ENCODE results near the gene TSFM. TPM values are rescaled to one million over a fixed set of nuclear protein-coding genes. Genes with fewer than 3 reads are reported as not detected.

TSFM gene
- total and polyA plus RNA-seq, 4 donors, result 30.7 to 46.8 (median 36.5) TPM

DNA sequence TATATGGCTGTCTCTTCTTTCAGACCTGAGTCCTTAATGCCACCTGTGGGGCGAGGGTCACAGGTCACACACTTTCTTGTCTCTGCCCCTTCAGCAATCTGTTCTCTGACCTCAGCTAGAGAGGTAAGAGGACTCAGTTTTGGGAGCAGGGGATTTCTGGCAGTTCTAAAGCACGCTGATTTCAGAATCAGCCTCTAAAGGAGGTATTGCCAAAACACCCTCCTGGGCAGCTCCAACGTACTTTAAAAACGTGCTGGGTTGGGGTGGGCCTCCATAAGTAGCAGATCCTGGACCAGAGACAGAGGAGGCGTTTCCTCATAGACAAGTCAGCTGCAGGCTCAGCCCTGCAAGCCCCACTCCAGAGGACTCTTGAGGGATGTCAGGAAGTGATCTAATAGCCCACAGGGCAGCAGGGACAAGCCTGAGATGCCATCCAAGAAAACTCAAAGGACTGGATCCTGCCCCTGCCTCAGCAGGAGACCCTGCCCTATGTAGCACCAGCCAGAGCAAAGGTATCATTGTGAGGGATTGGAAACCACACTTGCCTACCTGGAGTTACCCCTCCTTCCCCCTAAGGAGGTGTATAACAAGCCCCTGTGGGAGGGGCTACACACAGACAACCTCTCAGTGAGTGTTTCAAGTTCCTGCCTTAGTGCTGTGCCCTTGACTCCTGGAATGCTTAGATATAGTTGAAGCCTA lies 55.4 kb downstream of the TSFM start:
- Histone ChIP-seq H3K4me3 (ENCODE audit: low read depth, low read length) (no peak overlapping the region), H3K27ac (ENCODE audit: low read depth, low read length) (peak overlapping the region; percentile 54), H3K9me3 (ENCODE audit: control insufficient read depth, insufficient read depth, low read length) (no peaks in the 10 kb centered on the region), H3K36me3 (ENCODE audit: control insufficient read depth, insufficient read depth, low read length) (peaks cover 2% of the 10 kb centered on the region), H3K27me3 (ENCODE audit: control insufficient read depth, insufficient read depth, low read length) (no peaks in the 10 kb centered on the region), H3K4me1 (ENCODE audit: control insufficient read depth, insufficient read depth, low read length) (peaks cover 89% of the 10 kb centered on the region)
- peak in 1 of 6 donors; percentile 51 for DNase-seq (ENCODE audit: low read depth in 4 of 6, low spot score in 6 of 6)
- WGBS (ENCODE audit: insufficient coverage), result 23% methylated on average over 4 of the region's 5 CpGs

GRCh38 chr12:57838594-57839302 lies 56.2 kb downstream of the TSFM start:
- no peaks in the 10 kb centered on the region for H3K27me3 ChIP-seq (ENCODE audit: control insufficient read depth, insufficient read depth, low read length)
- H3K4me1 ChIP-seq (ENCODE audit: control insufficient read depth, insufficient read depth, low read length), result peaks cover 86% of the 10 kb centered on the region
- no peak for DNase-seq (ENCODE audit: low read depth in 4 of 6, low spot score in 6 of 6)
- 79% methylated on average over 4 of the region's 8 CpGs for WGBS (ENCODE audit: insufficient coverage)
- H3K9me3 ChIP-seq (ENCODE audit: control insufficient read depth, insufficient read depth, low read length), result no peaks in the 10 kb centered on the region
- no peaks in the 10 kb centered on the region for H3K36me3 ChIP-seq (ENCODE audit: control insufficient read depth, insufficient read depth, low read length)
- no peak overlapping the region for H3K4me3 ChIP-seq (ENCODE audit: low read depth, low read length)
- peak overlapping the region; percentile 54 for H3K27ac ChIP-seq (ENCODE audit: low read depth, low read length)

DNA sequence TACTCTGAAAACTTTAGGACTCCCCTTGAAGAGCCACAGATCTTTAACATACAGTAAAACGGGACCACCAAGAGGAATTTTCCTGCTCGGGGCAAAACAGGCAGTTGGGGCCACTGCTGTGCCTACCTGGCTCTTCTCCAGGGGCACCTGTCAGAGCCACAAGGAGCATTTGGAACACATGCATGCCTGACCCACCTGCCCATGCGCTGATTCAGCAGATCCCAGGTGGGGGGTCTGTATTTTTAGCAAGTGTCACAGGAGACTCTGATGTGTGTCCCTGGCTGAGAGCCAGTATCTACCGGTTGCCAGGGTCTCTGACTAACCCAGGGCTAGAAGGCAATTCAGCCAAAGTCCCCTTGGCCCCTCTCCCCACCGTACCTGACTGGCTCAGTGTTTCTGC lies 57.4 kb downstream of the TSFM start:
- H3K36me3 ChIP-seq (ENCODE audit: control insufficient read depth, insufficient read depth, low read length), result peaks cover under 1% of the 10 kb centered on the region
- no peaks in the 10 kb centered on the region for H3K27me3 ChIP-seq (ENCODE audit: control insufficient read depth, insufficient read depth, low read length)
- DNase-seq (ENCODE audit: low read depth in 4 of 6, low spot score in 6 of 6), result no peak
- no peak overlapping the region for H3K4me3 ChIP-seq (ENCODE audit: low read depth, low read length)
- no peak overlapping the region for H3K27ac ChIP-seq (ENCODE audit: low read depth, low read length)
- H3K9me3 ChIP-seq (ENCODE audit: control insufficient read depth, insufficient read depth, low read length), result no peaks in the 10 kb centered on the region
- WGBS (ENCODE audit: insufficient coverage), result 36% methylated on average over 3 of the region's 5 CpGs
- peaks cover 87% of the 10 kb centered on the region for H3K4me1 ChIP-seq (ENCODE audit: control insufficient read depth, insufficient read depth, low read length)

- no peak overlapping the region for H3K4me3 ChIP-seq (ENCODE audit: low read depth, low read length)
- H3K27ac ChIP-seq (ENCODE audit: low read depth, low read length), result peak overlapping the region; percentile 18
- no peaks in the 10 kb centered on the region for H3K9me3 ChIP-seq (ENCODE audit: control insufficient read depth, insufficient read depth, low read length)
- no peaks in the 10 kb centered on the region for H3K27me3 ChIP-seq (ENCODE audit: control insufficient read depth, insufficient read depth, low read length)
- peaks cover 3% of the 10 kb centered on the region for H3K36me3 ChIP-seq (ENCODE audit: control insufficient read depth, insufficient read depth, low read length)
- DNase-seq (ENCODE audit: low read depth in 4 of 6, low spot score in 6 of 6), result peak in 2 of 6 donors; percentile 30 to 53
- WGBS (ENCODE audit: insufficient coverage), result 70% methylated on average over 1 of the region's 3 CpGs
- H3K4me1 ChIP-seq (ENCODE audit: control insufficient read depth, insufficient read depth, low read length), result peaks cover 79% of the 10 kb centered on the region
Measured at GRCh38 chr12:57840726-57841125, 58.1 kb downstream of the TSFM start.

- Histone ChIP-seq H3K4me1 (ENCODE audit: control insufficient read depth, insufficient read depth, low read length) (peaks cover 72% of the 10 kb centered on the region), H3K9me3 (ENCODE audit: control insufficient read depth, insufficient read depth, low read length) (no peaks in the 10 kb centered on the region), H3K4me3 (ENCODE audit: low read depth, low read length) (no peak overlapping the region), H3K27ac (ENCODE audit: low read depth, low read length) (peak overlapping the region; percentile 1), H3K36me3 (ENCODE audit: control insufficient read depth, insufficient read depth, low read length) (peaks cover 3% of the 10 kb centered on the region), H3K27me3 (ENCODE audit: control insufficient read depth, insufficient read depth, low read length) (no peaks in the 10 kb centered on the region)
- DNase-seq (ENCODE audit: low read depth in 4 of 6, low spot score in 6 of 6), result no peak
- WGBS (ENCODE audit: insufficient coverage), result 80% methylated on average over 1 of the region's 4 CpGs
Measured at GRCh38 chr12:57841445-57841844, 58.9 kb downstream of the TSFM start.

DNA sequence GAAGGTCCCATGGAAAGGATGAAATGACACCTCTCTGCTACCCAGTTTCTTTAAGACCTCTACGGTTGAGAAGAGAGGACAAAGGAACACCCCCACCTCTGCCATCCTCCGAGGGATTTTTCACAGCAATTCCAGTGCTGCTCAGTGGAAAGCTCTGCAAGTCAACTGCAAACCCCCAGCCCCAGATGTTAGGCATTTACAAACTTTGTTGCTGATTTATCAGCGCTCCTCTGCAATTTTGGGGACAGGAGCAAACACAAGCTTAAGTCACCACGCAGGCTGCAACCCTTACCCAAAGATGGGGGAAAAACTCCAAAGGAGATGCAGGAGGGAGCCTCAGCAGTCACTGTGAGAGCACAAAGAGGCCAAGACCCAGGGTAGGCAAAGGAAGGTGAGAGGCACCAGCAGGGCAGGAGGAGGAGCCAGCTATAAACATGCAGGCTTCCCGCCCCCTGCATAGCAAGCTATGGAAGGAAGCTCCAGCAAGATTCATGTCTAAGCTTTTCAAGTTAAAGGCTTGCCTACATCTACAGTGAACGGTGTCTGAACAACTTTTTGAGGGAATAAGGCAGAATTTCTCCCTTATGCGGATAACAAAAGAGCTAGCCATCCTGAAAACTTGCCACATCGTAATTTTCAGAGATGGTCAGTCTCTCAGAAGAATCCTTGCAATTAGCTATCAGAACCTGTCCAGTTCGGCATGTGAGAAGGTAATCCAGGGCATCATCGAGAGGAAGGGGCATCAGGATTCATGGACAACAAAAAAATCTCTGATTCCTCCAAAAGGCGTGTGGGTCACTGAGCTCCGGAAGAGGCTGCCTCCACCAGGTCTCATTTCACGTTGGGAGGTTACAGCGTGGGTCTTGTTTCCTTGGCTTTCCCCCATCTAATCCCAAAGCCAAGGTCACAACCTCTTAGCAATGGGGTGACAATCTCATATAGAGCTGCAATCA lies 60.0 kb downstream of the TSFM start:
- H3K27me3 ChIP-seq (ENCODE audit: control insufficient read depth, insufficient read depth, low read length), result no peaks in the 10 kb centered on the region
- no peak overlapping the region for H3K4me3 ChIP-seq (ENCODE audit: low read depth, low read length)
- WGBS (ENCODE audit: insufficient coverage), result 31% methylated on average over 13 of the region's 14 CpGs
- DNase-seq (ENCODE audit: low read depth in 4 of 6, low spot score in 6 of 6), result no peak
- peak overlapping the region; percentile 2 for H3K27ac ChIP-seq (ENCODE audit: low read depth, low read length)
- H3K4me1 ChIP-seq (ENCODE audit: control insufficient read depth, insufficient read depth, low read length), result peaks cover 68% of the 10 kb centered on the region
- peaks cover 3% of the 10 kb centered on the region for H3K36me3 ChIP-seq (ENCODE audit: control insufficient read depth, insufficient read depth, low read length)
- H3K9me3 ChIP-seq (ENCODE audit: control insufficient read depth, insufficient read depth, low read length), result no peaks in the 10 kb centered on the region

GRCh38 chr12:57844709-57845477 lies 62.3 kb downstream of the TSFM start:
- Histone ChIP-seq H3K36me3 (ENCODE audit: control insufficient read depth, insufficient read depth, low read length) (peaks cover 3% of the 10 kb centered on the region), H3K4me3 (ENCODE audit: low read depth, low read length) (peak overlapping the region; percentile 100), H3K27ac (ENCODE audit: low read depth, low read length) (peak overlapping the region; percentile 99), H3K4me1 (ENCODE audit: control insufficient read depth, insufficient read depth, low read length) (peaks cover 52% of the 10 kb centered on the region), H3K27me3 (ENCODE audit: control insufficient read depth, insufficient read depth, low read length) (no peaks in the 10 kb centered on the region), H3K9me3 (ENCODE audit: control insufficient read depth, insufficient read depth, low read length) (no peaks in the 10 kb centered on the region)
- WGBS (ENCODE audit: insufficient coverage), result under 1% methylated on average over 33 of the region's 42 CpGs
- peak in 1 of 6 donors; percentile 70 for DNase-seq (ENCODE audit: low read depth in 4 of 6, low spot score in 6 of 6)

DNA sequence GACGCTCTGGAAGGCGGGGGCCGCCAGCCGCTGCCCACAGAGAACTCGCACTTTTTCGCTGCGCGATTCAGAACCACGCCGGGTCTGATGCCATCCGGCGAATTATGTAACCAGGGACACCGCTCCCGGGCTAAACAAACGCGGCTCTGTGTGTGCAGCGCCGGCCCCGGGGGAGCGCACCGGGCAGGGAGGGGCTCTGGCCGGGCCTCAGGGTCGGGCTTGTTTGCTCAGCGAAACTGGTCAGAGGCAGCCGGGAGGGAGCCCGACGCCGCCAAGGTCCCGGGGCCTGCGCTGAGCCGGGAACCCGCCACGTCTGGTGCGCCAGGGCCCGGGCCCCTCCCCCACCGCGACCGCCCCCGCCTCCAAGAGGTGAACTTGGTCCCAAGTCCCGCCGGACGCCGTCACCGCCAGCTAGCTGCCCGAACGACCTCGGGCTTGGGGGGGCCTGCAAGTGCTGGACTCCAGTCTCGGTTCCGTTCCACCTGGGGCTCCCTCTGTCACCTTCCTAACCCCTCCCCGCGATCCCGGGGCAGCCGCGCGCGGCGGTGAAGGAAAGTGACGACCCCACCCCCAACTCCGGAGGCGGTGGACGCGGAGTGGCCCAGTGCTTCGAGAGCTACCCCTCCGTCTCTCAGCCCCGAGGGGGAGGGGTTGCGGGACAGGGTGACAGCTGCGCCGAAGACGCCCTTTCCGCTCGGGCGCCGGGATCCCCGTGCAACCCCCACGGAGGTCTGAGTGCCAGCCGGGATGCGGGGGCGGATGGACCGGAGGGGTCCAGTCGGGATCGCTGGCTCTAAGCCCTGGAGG lies 63.1 kb downstream of the TSFM start:
- H3K27ac ChIP-seq (ENCODE audit: low read depth, low read length), result peak overlapping the region; percentile 99
- DNase-seq (ENCODE audit: low read depth in 4 of 6, low spot score in 6 of 6), result peak in 2 of 6 donors; percentile 67 to 78
- peaks cover 3% of the 10 kb centered on the region for H3K36me3 ChIP-seq (ENCODE audit: control insufficient read depth, insufficient read depth, low read length)
- H3K9me3 ChIP-seq (ENCODE audit: control insufficient read depth, insufficient read depth, low read length), result no peaks in the 10 kb centered on the region
- H3K4me1 ChIP-seq (ENCODE audit: control insufficient read depth, insufficient read depth, low read length), result peaks cover 44% of the 10 kb centered on the region
- no peaks in the 10 kb centered on the region for H3K27me3 ChIP-seq (ENCODE audit: control insufficient read depth, insufficient read depth, low read length)
- under 1% methylated on average over 81 of the region's 81 CpGs for WGBS (ENCODE audit: insufficient coverage)
- H3K4me3 ChIP-seq (ENCODE audit: low read depth, low read length), result peak overlapping the region; percentile 100

Measured in spinal cord (tissue), 10 donors.